Activated CD4-positive, alpha-beta T cell treated with anti-CD3 and anti-CD28 coated beads, Interleukin-2, amount 50 U/mL, for 4 hours (primary cell): ENCODE measurements around the gene PLA2G7.

Experiments used
- DNase-seq, 2 experiments: peaks; one replicate each; pipeline ENCODE4 v3.0.0-alpha.2; 2020

PLA2G7 gene

GRCh38 chr6:46687619-46688097 lies 47.5 kb downstream of the PLA2G7 start, which contains the start of gene TDRD6:
TSS of gene TDRD6 (plus strand) at chr6:46687885. CDS start at chr6:46688129, 244 bp downstream.
- DNase-seq, result no peak

GRCh38 chr6:46684771-46685170 lies 50.4 kb downstream of the PLA2G7 start:
- DNase-seq, result no peak

DNA sequence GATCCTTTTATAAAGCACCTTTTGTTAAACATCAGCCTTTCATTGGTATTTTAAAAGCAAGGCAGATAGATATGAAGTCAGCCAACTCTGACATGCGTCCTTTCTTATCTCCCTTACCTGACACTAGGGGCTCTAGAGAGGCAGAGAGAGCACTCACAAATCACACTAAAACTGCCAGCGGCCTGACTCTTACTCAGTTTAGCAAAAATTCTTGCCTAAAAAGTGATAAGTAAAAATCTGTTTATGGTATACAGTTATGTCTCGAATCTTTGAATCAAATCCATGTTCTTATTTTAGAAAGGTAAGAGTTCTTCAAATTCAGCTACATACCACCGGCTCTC lies 57.9 kb downstream of the PLA2G7 start:
- DNase-seq, result no peak

- DNase-seq, result no peak
Measured at GRCh38 chr6:46676604-46677313, 58.4 kb downstream of the PLA2G7 start.

- no peak for DNase-seq
Measured at GRCh38 chr6:46674410-46674809, 60.8 kb downstream of the PLA2G7 start.

- DNase-seq, result no peak
Measured at GRCh38 chr6:46667377-46667776, 67.8 kb downstream of the PLA2G7 start.

DNA sequence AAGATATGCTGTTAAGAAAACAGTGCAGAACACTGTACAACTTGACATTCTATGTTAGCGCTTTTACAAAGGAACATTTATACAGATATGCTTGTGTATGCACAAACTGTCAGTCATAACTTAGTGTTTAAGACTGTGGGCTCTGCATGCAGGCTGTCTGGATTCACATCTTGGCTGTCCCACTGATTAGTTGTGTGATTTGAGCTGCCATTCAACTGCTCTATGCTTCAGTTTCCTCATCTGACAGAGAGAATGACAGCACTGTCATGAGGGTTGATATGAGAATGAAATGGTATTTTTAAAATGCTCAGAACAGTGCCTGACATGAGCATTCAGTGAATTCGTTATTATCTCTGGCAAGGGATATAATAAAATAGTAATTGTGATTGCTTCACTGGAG lies 73.7 kb downstream of the PLA2G7 start:
- DNase-seq, result no peak

DNA sequence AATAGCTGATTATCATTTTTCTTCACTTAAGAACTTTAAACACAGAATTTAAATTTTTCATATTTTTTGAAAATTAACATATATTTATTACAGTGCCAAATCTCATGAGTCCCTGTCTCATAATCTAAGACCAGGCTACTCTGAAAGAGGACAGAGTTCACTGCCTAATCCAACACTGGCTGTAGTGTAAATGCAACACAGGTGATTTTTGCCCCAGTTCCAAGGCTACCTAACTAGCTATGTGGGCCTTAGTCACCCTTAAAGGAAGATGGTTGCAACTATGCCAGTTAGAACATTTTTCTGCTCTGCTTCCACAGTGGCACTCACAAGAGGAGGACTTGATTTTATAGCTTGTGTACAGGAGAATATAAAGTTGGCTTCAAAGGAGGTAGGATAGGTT lies 77.5 kb downstream of the PLA2G7 start:
- no peak for DNase-seq

GRCh38 chr6:46655803-46656202 lies 79.4 kb downstream of the PLA2G7 start:
- no peak for DNase-seq
